Measurements from ENCODE around the gene OTUD5.

OTUD5 gene

DNA sequence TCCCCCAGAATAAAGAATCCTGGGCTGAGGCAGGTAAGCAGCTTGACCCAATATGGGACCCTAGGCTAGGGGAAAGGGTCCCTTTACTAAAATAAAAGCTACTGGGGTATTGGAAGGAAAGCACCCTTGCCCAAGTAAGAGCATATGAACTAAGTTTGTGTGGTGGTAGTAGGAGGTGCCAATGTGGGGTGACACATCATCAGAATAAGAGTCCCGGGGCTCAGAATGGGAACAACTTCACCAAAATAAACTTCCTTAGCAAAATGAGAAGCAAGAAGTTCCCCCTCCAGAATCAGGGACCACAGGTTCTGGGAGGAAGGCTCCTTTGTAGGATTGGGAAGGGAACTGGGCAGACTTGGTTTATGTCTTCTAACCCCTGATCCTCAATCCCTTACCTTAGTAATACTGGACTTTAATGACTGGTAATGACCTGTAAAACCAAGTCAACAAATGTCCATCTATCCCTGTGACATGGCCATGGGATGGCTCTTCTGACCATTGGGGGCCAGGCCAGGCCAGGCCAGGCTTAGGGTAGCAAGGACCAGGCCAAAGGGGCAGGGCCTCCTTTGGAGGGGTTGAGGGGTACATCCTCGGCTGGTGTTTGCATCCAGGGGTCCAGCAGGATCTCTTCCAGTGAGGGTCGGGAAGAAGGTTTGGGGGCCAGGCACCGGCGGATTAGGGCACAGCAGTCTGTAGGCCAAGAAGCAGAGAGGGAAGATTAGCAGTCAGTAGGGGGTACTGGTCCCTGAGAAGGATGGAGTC, 43.6 kb downstream of the OTUD5 start:
- Histone ChIP-seq H4K20me1 (ENCODE audit: insufficient read depth, low read length) (peaks cover 34% of the 10 kb centered on the region; the same call in 1 of the 2 replicates), H3K9ac (ENCODE audit: low read length) (peak overlapping the region; percentile 99), H3K79me2 (ENCODE audit: low read length) (peaks cover 54% of the 10 kb centered on the region), H3K36me3 (replicated peaks; ENCODE audit: insufficient read depth, low read length) (peaks cover 25% of the 10 kb centered on the region), H2AFZ (ENCODE audit: low read length) (no peak overlapping the region), H3K4me3 (ENCODE audit: low read length) (peak overlapping the region; percentile 97), H3F3A (ENCODE audit: insufficient read depth, low read length) (peaks cover 68% of the 10 kb centered on the region), H3K27ac (ENCODE audit: low read length) (peak overlapping the region; percentile 98; the same call in 1 of the 2 replicates), H3K27me3 (replicated peaks; ENCODE audit: insufficient read depth, low read length) (no peaks in the 10 kb centered on the region), H3K9me3 (replicated peaks; ENCODE audit: insufficient read depth, low read length) (no peaks in the 10 kb centered on the region), H3K4me1 (ENCODE audit: low read length) (0 out of 2 replicates have a peak, but pooled peaks cover 3% of the 10 kb centered on the region), H3K9me2 (replicated peaks; ENCODE audit: insufficient read depth, low read length) (no peaks in the 10 kb centered on the region), H3K4me2 (ENCODE audit: low read depth, low read length) (peak overlapping the region; percentile 83; the same call in 1 of the 2 replicates)
- no peak for DNase-seq
- TF ChIP-seq EZH2 (optimal IDR thresholded peaks at IDR 0.05; ENCODE audit: low read depth, low read length) (no peak), EZH2phosphoT487 (IDR thresholded peaks at IDR 0.05; ENCODE audit: low read length) (no peak)
- TF ChIP-seq, protein P1, sequence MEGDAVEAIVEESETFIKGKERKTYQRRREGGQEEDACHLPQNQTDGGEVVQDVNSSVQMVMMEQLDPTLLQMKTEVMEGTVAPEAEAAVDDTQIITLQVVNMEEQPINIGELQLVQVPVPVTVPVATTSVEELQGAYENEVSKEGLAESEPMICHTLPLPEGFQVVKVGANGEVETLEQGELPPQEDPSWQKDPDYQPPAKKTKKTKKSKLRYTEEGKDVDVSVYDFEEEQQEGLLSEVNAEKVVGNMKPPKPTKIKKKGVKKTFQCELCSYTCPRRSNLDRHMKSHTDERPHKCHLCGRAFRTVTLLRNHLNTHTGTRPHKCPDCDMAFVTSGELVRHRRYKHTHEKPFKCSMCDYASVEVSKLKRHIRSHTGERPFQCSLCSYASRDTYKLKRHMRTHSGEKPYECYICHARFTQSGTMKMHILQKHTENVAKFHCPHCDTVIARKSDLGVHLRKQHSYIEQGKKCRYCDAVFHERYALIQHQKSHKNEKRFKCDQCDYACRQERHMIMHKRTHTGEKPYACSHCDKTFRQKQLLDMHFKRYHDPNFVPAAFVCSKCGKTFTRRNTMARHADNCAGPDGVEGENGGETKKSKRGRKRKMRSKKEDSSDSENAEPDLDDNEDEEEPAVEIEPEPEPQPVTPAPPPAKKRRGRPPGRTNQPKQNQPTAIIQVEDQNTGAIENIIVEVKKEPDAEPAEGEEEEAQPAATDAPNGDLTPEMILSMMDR (IDR thresholded peaks at IDR 0.05; ENCODE audit: low read length) = no peak

DNA sequence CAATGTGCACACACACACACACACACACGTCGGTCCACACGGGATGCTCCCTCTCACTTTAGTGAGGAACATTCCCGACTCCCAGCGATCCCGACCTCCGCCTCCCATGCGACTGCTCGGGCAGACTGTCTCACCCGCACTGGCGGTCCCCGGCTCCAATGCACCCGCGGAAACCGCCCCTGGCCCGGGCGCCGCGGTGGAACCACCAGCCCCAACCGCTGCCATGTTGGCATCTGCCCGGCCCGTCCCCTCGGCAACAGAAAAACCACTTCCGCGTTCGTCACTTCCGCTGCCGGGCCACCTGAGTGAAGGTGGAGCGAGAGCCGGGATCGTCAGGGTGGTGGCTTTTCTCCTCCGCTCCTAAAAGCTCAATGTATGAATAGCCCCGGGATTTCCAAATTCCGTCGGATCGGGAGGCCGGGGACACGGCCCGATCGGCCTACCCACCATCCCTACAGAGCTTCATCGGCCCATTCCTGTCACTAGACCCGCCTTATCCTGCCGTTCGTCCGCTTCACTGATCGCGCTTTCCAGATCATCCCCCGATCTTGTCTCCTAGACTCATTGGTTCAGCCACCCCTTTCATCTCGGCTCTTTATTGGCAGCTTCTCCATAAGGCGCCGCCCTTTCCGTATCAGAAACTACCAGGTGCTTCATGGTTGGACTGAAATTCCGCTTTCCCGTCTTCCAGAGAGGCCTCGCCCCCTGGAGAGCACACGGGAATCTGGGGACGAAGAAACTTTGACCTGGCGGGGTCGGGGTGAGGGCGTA, 45.8 kb downstream of the OTUD5 start, which contains the start of gene SLC35A2:
TSS of gene SLC35A2 (minus strand) at position 235 of the 771 bp plus-strand sequence. CDS start at position 225, 10 bp downstream.
- Histone ChIP-seq H3K9me2 (replicated peaks; ENCODE audit: insufficient read depth, low read length) (no peaks in the 10 kb centered on the region), H4K20me1 (ENCODE audit: insufficient read depth, low read length) (peaks cover 26% of the 10 kb centered on the region; the same call in 1 of the 2 replicates), H3K4me1 (ENCODE audit: low read length) (0 out of 2 replicates have a peak, but pooled peaks cover 3% of the 10 kb centered on the region), H3F3A (ENCODE audit: insufficient read depth, low read length) (peaks cover 53% of the 10 kb centered on the region), H3K4me3 (ENCODE audit: low read length) (peak within 1 kb of the TSS; percentile 53), H3K36me3 (replicated peaks; ENCODE audit: insufficient read depth, low read length) (0 out of 2 replicates have a peak, but pooled peaks cover 18% of the 10 kb centered on the region), H3K9me3 (replicated peaks; ENCODE audit: insufficient read depth, low read length) (no peaks in the 10 kb centered on the region), H3K27ac (ENCODE audit: low read length) (peak within 1 kb of the TSS; percentile 98), H2AFZ (ENCODE audit: low read length) (no peak within 1 kb of the TSS), H3K4me2 (ENCODE audit: low read depth, low read length) (peak within 1 kb of the TSS; percentile 83; the same call in 1 of the 2 replicates), H3K9ac (ENCODE audit: low read length) (peak within 1 kb of the TSS; percentile 99; the same call in 1 of the 2 replicates), H3K79me2 (ENCODE audit: low read length) (peaks cover 32% of the 10 kb centered on the region), H3K27me3 (replicated peaks; ENCODE audit: insufficient read depth, low read length) (no peaks in the 10 kb centered on the region)
- TF ChIP-seq EZH2 (optimal IDR thresholded peaks at IDR 0.05; ENCODE audit: low read depth, low read length) = no peak
- TF ChIP-seq EZH2phosphoT487 (IDR thresholded peaks at IDR 0.05; ENCODE audit: low read length) = no peak
- TF ChIP-seq, protein P1 (IDR thresholded peaks at IDR 0.05; ENCODE audit: low read length) = no peak
- peak; percentile 85 for DNase-seq

DNA sequence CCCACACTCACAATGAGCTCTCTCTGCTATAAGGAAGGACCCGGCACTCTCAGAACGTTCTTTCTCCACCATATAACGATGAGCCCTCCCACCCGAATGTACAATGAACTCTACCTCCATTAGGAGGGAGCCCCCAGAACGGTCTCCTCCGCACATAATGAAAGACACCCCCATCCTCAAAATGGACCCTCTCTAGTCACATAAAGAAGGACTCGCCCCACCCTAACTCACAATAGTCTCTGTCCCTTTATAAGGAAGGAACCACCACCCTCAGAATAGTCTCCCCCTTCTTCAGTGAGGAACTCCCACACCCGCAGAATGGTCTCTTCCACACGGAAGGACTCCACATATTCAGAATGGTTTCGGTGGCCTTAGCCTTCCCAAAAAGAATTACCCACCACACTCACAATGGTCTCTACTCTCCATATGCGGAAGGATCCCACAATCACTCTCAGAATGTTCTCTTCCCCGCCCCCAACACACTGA, 46.4 kb downstream of the OTUD5 start:
- H3K4me3 ChIP-seq (ENCODE audit: low read length) = peak overlapping the region; percentile 53
- H3K79me2 ChIP-seq (ENCODE audit: low read length) = peaks cover 25% of the 10 kb centered on the region
- peaks cover 20% of the 10 kb centered on the region; the same call in 1 of the 2 replicates for H4K20me1 ChIP-seq (ENCODE audit: insufficient read depth, low read length)
- H3F3A ChIP-seq (ENCODE audit: insufficient read depth, low read length) = peaks cover 50% of the 10 kb centered on the region
- no peak overlapping the region for H2AFZ ChIP-seq (ENCODE audit: low read length)
- 0 out of 2 replicates have a peak, but pooled peaks cover 16% of the 10 kb centered on the region for H3K36me3 ChIP-seq (replicated peaks; ENCODE audit: insufficient read depth, low read length)
- peak overlapping the region; percentile 99; the same call in 1 of the 2 replicates for H3K9ac ChIP-seq (ENCODE audit: low read length)
- H3K4me1 ChIP-seq (ENCODE audit: low read length) = 0 out of 2 replicates have a peak, but pooled peaks cover 3% of the 10 kb centered on the region
- peak overlapping the region; percentile 41; the same call in 1 of the 2 replicates for H3K4me2 ChIP-seq (ENCODE audit: low read depth, low read length)
- peak overlapping the region; percentile 98 for H3K27ac ChIP-seq (ENCODE audit: low read length)
- H3K9me2 ChIP-seq (replicated peaks; ENCODE audit: insufficient read depth, low read length) = no peaks in the 10 kb centered on the region
- TF ChIP-seq EZH2 (optimal IDR thresholded peaks at IDR 0.05; ENCODE audit: low read depth, low read length) = no peak
- no peak for TF ChIP-seq EZH2phosphoT487 (IDR thresholded peaks at IDR 0.05; ENCODE audit: low read length)
- TF ChIP-seq, protein P1 (IDR thresholded peaks at IDR 0.05; ENCODE audit: low read length) = no peak
- H3K9me3 ChIP-seq (replicated peaks; ENCODE audit: insufficient read depth, low read length) = no peaks in the 10 kb centered on the region
- H3K27me3 ChIP-seq (replicated peaks; ENCODE audit: insufficient read depth, low read length) = no peaks in the 10 kb centered on the region
- no peak for DNase-seq

All from MM.1S (cell line).